Measurements from ENCODE around the gene RIMKLB.
"Not testable (repeated sequence)": the region's sequence is repeated elsewhere in the genome, so short reads cannot be mapped to it uniquely, and the experiment has no call there.

The RIMKLB gene

DNA sequence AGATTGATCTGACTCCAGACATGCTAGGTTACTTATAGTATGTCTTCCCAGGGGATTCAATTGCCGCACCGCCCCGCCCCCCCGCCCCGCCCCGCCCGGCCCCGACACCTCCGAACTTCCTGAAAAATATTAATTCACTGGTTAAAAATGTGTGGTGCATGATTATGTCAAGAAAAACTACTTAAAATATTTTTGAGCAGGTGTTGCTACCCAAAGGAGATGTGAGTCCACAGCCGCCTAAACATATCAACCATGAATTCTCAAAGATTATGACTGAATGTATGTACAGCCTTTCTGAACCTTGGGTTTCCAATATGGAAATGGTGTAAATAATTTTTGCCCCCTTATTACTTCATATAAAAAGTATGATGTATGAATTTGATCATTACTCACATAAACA is 2.7 kb upstream of the RIMKLB start:
- no peak for DNase-seq

DNA sequence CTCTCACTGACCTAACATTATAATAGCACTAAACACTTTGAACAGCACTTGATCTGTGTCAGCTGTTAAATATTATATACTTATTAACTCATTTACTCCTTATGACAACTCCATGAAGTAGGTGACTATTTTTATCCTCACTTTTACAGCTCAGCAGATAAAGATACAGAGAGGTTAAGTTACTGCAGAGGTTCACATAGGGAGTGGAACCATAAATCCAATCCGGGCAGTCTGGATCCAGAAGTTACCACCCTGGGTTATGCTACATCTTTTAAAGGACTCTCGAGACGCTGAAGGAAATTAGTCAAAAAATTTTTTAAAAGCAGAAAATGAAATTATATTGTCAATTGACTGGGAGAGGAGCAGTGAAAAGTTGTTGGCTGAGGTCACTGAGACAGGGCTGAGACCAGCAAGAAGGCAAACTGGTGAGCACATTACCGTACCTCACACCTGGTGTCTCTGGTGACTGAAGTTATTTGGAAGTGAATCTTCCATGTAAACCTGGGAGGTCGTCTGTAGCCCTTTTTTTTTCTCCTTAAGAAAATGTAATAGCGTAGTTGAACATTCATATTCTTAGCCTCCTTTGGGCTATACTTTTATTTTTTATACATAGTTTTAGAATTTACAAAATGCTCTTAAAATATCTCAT is 1.2 kb upstream of the RIMKLB start:
- DNase-seq = no peak

DNA sequence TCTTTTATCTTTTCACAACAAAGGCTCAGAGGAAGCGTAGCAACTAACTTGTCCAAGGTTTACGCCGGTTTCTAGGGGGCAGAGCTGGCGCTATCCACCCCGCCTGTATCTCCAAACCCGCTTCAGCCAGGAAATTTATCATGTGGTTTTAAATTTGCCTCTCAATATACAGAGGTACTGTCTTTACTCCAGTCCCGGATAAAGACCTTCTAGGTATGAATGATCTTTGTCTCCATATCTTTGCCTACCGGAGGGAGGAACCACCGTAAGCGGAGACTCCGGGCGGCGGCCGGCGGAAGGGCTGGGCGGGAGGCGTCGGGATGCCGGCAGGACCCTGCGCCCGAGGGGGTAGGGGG is 693 bp upstream of the RIMKLB start:
- peak; percentile 13 for DNase-seq

DNA sequence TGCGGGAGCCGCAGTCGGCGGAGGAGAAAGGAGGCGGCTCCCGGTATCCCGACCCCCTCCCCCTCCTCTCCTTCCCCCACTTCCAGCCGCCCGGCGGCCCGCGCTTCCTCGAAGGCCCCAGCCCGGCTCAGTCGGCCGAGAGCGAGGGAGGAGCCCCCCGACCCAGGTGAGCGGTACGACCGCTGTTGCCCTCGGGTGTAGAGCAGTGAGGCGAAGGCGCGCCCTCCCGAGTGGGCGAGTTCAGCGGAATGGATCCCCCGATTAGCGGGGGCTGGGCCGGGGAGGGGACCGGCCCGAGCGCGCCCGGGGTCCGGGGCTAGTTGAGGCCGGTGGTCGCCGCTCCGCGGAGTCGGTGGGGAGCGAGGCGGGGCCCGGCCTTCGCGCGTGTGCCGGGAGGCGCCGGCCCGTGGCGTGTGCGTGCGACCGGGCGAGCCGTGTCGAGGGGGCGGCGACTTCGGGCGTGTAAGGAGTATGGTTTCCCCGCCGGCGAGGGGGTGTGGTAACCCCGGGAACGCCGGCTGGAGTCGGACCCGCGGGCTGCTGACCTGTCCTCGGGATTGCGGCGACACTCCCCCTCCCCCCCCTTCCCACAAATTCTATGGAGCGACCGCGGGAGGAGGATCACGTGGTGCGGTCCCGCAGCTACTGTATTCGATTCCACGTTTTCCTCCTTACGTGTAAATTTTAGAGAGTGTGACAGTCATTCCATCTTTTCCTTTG is 501 bp downstream of the RIMKLB start:
- DNase-seq = peak; percentile 50

DNA sequence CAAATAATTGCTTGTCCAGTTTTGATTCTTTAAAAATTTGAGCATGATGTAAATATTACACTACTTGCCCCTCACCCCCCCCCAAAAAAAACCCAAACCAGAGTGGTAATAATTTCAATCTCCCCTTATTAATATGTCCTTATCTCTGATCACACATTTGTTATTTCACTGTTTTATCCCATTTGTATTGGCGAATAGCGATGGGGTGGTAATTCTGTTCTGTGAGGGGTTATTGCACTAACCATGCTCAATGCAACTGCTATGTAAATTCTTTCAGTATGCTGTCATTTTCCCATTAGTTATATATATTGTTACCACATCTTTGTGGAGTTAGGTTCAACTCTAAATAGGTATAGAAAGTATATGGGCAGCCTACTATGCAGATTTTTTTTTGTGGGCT is 1.1 kb downstream of the RIMKLB start:
- DNase-seq = peak; percentile 19

DNA sequence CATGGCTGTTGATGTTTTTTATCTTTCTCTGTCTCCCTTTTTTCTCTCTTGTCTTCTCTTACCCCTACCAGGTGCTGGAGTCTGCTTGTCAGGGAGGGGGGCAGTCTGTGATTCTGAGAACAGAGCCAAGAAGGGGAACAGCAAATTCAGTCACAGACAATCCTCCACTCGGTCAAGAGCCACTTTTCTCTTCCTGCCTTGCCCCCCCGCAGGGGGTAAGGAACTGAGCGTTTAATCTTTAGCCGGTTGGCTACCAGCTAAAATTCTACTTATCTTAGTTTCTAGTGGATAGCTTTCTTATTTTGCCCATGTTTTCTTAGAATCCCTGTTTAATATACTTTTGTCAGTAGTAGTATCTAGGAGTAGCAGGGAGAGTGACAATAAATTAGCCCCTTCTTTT is 1.9 kb downstream of the RIMKLB start:
- no peak for DNase-seq

DNA sequence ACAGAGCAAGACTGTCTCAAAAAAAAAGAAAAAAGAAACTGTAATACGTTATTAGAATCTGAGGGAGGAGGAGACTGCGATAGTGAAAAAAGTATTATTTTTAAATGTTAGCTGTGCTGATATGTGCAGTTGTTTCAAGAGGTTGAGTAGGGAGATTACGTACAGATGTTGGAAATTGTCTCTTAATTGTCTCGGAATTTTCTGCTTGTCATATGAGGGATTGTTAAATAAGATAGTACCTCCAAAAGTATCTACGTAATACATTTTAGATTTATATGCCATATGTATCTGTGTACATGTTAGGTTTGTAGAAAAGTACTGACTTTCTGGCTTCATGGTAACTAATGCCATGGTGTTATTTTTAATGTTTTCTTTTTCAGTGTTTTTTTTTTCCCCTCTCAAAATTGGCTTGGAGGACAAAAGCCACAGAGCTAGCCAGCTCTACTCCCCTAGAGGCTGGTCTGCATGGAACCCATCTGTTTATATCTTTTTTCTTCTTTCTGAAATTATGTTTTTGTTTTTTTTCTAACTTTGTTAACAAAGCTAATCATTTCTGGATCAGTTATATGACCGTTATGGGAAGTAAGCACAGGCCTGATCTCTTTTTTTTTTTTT is 3.4 kb downstream of the RIMKLB start:
- no peak for DNase-seq

DNA sequence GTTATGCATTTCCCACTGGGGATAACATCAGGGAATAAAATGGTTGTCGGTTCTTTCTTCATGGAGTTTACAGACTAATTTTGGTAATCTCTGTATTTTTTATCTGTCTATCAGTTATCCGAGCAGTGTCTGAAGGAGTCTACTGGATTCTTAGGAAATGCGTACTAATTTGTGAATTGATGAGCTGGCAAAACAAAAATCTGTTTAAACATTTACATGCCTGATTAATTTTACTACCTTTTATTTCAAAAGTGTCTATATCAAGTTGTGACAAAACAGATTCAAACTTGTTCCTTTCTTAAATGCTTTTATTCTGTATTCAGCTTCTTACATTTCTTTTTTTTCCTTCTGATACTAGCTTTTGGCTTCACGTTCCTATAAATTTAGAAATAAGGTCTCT is 4.4 kb downstream of the RIMKLB start:
- no peak for DNase-seq

DNA sequence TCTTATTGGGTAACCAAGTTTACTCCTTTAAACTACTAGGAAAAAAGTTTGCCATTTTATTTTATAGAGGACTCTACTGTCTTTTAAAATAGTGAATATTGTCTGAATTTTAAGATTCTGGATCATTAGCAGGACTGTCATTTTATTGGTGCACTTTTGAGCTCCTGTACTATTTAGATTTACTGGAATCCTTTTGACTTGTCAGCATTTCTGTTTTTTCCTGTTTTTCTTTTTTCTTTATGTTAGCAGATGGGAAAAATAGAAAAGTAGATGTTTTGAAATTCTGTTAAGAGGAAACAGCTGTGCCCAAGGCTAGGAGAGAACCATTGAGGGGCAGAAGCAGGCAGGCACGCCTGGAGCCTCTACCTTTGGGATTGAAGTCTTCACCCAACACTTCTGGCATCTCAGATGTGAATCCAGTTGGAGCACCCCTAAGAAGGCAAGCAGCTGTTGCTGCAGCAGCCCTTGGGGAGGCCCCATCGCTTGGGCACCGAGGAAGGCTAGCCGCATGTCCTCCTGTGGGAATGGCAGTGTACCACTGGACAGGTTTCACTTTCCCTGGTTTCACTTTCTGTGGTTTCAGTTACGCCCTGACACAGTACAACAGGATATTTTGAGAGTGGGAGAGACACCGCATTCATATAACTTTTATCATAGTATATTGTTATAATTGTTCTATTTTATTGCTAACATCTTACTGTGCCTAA is 11.5 kb downstream of the RIMKLB start:
- DNase-seq = peak; percentile 69

DNA sequence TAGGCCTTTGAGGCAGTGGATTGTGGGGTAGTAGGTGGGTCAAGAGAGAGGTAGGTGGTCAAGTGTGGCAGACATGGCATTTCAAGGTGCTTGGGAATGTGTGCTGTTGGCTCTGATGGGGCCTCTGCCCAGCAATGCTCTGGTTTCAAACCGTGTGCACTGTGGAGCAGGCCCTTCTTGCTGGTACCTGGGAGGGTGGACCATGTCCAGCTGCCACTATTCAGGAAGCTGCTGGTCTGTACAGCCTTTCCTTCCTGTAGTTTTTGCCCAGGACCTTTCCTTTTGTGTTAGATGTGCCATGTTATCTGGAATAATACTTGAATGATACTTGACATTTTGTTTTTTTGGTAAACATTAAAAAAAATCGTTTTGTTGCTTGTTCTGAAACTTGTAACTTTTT is 14.8 kb downstream of the RIMKLB start:
- DNase-seq = no peak

DNA sequence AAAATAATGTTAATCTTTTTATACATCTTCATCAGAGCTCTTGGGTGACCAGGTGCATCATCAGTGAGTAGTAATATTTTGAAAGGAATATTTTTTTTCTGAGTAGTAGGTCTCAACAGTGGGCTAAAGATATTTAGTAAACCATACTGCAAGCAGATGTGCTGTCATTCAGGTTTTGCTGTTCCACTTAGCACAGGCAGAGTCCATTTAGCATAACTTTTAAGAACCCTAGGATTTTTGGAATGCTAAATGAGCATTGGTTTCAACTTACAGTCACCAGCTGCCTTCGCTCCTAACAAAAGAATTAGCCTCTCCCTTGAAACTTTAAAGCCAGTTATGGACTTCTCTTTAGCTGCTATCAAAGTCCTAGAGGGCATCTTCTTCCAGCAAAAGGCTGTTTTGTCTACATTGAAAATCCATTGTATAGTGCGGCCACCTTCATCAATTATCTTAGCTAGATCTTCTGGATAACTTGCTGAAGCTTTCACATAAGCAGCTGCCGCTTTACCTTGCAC is 24.6 kb downstream of the RIMKLB start:
- no peak for DNase-seq

DNA sequence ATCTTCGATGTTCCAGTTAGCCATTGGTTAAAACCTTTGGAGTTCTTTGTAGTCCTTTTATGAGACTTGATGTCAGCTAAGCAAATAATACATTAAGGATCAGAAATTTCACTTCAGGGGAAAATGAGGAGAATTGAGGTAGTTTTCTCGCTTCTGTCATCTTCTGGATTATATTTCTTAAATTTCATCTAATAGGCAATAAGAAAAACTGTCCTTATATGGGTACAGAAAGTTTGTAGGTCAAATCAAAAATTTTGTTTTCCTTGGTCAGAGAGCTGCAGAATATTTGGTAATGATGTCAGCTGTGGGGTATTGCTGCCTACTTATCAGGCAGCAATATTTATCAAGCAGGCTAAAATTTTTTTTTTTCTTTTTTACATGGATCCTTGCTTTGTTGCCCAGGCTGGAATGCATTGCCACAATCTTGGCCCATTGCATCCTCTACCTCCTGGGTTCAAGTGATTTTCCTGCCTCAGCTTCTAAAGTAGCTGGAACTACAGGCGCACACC is 37.1 kb downstream of the RIMKLB start:
- DNase-seq = no peak

DNA sequence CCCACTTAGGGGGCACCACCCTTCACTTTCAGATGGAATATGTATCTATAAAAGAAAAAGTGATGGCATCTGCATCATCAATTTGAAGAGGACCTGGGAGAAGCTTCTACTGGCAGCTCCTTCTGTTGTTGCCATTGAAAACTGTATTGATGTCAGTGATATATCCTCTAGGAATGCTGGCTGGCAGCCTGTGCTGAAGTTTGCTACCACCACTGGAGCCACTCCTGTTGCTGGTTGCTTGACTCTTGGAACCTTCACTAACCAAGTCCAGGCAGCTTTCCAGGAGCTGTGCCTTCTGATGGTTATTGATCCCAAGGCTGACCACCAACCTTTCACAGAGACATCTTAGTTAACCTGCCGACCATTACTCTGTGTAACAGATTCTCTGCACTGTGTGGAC is 44.7 kb downstream of the RIMKLB start:
- DNase-seq = no peak

DNA sequence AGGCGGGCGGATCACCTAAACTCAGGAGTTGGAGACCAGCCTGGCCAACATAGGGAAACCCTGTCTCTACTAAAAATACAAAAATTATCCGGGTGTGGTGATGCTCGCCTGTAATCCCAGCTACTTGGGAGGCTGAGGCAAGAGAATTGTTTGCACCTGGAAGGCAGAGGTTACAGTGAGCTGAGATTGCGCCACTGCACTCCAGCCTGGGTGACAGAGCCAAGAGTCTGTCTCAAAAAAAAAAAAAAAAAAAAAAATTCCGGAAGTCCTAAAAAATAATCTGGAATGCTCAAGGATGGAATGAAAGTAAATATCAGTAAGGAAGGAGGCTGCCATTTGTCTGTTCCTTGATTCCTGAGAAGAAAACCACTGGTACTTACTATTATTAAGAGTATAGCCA is 45.3 kb downstream of the RIMKLB start:
- not testable (repeated sequence) for DNase-seq

DNA sequence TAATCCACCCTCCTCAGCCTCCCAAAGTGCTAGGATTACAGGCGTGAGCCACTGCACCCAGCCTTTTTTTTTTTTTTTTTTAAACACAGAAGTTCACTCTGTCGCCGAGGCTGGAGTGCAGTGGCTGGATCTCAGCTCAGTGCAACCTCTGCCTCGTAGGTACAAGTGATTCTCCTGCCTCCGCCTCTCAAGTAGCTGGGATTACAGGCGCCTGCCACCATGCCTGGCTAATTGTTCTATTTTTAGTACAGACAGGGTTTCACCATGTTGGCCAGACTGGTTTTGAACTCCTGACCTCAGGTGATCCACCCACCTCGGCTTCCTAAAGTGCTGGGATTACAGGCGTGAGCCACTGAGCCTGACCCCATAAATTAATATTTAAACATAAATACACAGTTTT is 47.8 kb downstream of the RIMKLB start:
- DNase-seq = not testable (repeated sequence)

DNA sequence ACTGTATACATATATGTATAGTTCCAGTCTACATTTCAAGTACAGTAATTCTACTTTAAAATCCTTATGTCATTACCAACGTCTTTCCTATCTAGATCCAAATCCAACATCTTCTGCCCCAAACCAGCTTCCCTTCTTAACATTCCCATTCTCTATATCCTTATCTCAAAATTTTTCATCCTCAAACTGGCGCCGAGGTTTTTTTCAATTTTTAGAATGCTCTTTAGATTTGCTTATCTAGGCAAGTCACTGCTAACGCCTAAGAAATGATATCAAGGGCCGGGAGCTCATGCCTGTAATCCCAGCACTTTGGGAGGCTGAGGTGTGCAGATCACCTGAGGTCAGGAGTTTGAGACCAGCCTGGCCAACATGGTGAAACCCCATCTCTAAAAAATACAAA is 48.3 kb downstream of the RIMKLB start:
- no peak for DNase-seq

DNA sequence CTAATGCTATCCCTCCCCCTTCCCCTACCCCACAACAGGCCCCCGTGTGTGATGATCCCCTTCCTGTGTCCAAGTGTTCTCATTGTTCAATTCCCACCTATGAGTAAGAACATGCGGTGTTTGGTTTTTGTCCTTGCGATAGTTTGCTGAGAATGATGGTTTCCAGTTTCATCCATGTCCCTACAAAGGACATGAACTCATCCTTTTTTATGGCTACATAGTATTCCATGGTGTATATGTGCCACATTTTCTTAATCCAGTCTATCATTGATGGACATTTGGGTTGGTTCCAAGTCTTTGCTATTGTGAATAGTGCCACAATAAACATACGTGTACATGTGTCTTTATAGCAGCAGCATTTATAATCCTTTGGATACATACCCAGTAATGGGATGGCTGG is 62.3 kb downstream of the RIMKLB start:
- not testable (repeated sequence) for DNase-seq

DNA sequence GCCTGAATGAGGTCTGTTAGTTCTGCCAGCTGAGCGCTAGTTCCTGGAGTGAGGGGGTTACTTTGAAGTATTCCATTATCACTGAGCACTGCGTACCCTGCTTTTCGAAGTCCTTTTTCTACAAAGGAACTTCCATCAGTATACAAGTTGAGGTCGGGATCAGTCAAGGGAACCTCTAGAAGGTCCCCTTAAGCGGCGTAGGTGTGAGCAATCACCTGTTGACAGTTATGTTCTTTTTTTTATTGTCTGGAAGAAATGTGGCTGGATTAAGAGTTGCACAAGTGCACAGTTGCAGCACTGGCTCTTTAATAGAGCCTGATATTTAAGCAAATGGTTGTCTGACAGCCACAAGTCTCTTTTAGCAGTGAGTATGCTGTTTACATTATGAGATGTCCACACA is 64.9 kb downstream of the RIMKLB start:
- not testable (repeated sequence) for DNase-seq

DNA sequence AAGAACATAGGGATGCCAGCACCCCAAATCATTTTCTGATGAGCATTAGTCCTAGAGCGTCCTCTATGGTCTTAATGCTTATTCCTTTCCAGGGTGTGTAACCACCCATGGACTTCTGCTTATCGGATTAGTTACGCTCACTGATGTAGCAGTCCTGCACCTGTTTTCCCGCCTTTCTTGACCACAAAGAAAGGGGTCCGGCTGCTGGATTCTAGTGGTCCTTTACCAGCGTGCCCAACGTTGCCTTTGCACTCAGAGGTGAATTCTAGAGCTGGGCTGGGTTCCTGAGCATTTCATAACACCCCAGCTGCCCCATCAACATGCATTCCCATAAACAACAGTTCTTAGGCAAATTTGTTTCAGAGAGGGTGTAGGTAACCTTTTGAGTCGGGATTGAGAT is 68.3 kb downstream of the RIMKLB start:
- not testable (repeated sequence) for DNase-seq

DNA sequence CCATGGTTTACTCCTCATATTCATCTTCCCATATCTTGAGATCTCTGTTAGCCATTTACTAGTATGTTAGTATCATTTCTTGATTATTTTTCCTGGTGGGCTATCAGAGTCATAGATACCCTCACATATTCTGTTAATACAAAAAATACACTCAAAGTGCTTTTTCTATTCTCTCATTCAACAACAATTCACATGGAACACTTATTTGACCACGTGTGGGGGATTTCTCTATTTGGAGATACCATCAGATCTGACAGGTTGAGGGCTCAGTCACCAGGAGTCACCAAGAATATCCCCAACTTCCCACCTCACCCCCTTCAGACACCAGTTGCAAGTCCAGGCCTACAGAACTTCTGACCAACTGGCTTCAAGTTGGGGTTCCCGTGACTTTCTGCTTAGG is 72.7 kb downstream of the RIMKLB start:
- DNase-seq = no peak

DNA sequence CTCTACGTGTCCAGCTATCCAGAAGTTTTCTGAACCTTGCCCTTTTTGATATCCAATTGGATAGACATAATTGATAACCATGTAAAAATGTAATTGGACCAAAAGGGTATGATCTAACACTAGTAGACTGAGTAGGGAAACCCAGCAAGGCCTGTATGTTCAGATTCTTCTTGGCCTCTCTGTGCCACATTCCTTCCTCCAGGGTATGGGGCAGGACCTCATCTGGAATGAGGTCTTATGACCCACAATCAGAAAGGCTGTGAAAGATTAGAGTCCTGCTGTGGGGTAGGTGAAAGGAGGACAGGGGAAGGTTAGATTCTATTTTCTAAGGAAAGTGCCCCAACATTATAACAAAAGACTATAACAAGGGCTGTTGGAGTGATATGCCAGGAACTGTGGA is 73.3 kb downstream of the RIMKLB start:
- no peak for DNase-seq

DNA sequence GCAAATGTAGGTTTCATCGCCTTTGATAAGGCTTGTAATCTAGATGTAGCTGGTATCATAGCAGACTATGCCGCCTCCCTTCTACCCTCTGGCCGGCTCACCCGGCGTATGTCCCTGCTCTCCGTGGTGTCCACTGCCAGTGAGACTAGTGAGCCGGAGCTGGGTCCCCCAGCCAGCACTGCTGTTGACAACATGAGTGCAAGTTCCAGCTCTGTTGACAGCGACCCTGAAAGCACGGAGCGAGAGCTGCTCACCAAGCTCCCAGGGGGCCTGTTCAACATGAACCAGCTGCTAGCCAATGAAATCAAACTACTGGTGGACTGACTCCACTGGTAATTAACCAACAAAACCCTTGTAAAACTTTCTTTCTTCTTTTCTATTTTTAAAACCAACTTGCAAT is 75.7 kb downstream of the RIMKLB start:
- no peak for DNase-seq

DNA sequence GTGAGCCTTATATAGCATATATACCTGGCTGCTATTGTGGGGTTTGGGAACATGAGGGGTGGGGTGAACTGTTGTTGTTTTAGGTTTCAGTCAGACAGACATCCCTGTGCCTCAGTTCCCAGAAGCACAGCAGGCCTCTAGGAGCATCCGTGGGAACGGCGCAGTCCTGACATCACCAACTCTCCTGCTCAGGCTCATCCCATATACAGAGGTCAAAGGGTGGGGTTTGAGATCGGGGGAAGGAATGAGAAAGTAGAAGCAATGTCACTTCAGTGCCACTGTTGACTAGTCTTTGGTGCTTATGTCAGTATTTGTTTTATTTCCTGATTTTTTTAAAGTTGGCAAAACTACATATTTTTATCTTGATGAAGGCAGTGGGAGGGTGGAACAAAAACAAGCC is 81.5 kb downstream of the RIMKLB start:
- no peak for DNase-seq
